Upper lobe of left lung (tissue), 4 donors: ENCODE data around the gene RBM15B.

Experiments used
- POLR2A ChIP-seq, 4 donors: fragments of 450-650 bp; IDR thresholded peaks; one replicate each; pipeline ENCODE4 v1.5.1; 2016 to 2017; ENCODE audit warnings: antibody characterized with exemption in 4 of 4, mild to moderate bottlenecking in 2 of 4
- POLR2AphosphoS5 ChIP-seq, 2 donors: sonication (generic); formaldehyde crosslinking; IDR thresholded peaks; one replicate each; pipeline ENCODE4 v1.5.1; 2017; ENCODE audit warnings: antibody characterized with exemption in 2 of 2
- TF ChIP-seq, protein P1 (sequence below), 6 experiments: fragments of 450-650 bp in 4 of 6; fragments of 200-600 bp in 2 of 6; sonication (generic) in 2 of 6; IDR thresholded peaks; one replicate each; pipeline ENCODE4 v1.5.1; 2016 to 2019; ENCODE audit warnings: antibody characterized with exemption in 6 of 6

DNA sequence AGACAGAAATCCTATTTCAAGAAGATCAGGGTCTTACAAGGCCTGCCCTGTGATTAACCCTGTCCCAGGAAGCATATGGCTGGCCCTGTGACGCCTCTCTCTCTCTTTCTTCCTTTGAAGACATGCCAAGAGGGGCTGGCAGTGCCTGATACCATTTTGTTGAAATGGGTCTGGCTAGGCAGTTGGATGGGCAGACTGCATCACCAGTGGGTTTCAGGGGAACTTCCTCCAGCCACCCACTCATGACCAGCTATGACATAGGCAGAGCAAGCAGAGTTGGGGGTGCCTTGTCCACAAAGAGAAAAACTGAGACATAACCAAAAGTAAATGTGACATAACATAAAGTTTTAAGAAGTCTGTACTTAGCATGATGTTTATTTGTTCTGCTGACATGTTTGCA lies 37.4 kb upstream of the RBM15B start:
- TF ChIP-seq, protein P1, sequence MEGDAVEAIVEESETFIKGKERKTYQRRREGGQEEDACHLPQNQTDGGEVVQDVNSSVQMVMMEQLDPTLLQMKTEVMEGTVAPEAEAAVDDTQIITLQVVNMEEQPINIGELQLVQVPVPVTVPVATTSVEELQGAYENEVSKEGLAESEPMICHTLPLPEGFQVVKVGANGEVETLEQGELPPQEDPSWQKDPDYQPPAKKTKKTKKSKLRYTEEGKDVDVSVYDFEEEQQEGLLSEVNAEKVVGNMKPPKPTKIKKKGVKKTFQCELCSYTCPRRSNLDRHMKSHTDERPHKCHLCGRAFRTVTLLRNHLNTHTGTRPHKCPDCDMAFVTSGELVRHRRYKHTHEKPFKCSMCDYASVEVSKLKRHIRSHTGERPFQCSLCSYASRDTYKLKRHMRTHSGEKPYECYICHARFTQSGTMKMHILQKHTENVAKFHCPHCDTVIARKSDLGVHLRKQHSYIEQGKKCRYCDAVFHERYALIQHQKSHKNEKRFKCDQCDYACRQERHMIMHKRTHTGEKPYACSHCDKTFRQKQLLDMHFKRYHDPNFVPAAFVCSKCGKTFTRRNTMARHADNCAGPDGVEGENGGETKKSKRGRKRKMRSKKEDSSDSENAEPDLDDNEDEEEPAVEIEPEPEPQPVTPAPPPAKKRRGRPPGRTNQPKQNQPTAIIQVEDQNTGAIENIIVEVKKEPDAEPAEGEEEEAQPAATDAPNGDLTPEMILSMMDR (IDR thresholded peaks at IDR 0.05), result no peak
- TF ChIP-seq POLR2A (IDR thresholded peaks at IDR 0.05), result no peak
- no peak for TF ChIP-seq POLR2AphosphoS5 (IDR thresholded peaks at IDR 0.05)
